Activated naive CD4-positive, alpha-beta T cell (primary cell): ENCODE data around the gene ITGB7.

Source experiments
- DNase-seq, 4 experiments: peaks; one replicate each; lab custom pipeline; 2025; lab: John Stamatoyannopoulos, UW

The ITGB7 gene

GRCh38 chr12:53230108-53230845, 23.2 kb upstream of the ITGB7 start:
- DNase-seq, result no peak

- DNase-seq, result no peak
Measured at GRCh38 chr12:53229454-53229853, 22.4 kb upstream of the ITGB7 start.

- no peak for DNase-seq
Measured at GRCh38 chr12:53227836-53228235, 20.8 kb upstream of the ITGB7 start.

- DNase-seq, result no peak
Measured at GRCh38 chr12:53227341-53227740, 20.3 kb upstream of the ITGB7 start.

GRCh38 chr12:53226815-53227214, 19.8 kb upstream of the ITGB7 start:
- DNase-seq, result no peak

- no peak for DNase-seq
Measured at GRCh38 chr12:53225635-53226424, 18.8 kb upstream of the ITGB7 start.

- no peak for DNase-seq
Measured at GRCh38 chr12:53224897-53225634, 18.0 kb upstream of the ITGB7 start.

- no peak for DNase-seq
Measured at GRCh38 chr12:53224061-53224896, 17.2 kb upstream of the ITGB7 start.

- peak in 1 of 4 experiments; percentile 37 for DNase-seq
Measured at GRCh38 chr12:53223389-53224060, 16.5 kb upstream of the ITGB7 start.

GRCh38 chr12:53222806-53223261, 15.8 kb upstream of the ITGB7 start:
- DNase-seq, result no peak

- no peak for DNase-seq
Measured at GRCh38 chr12:53222170-53222721, 15.2 kb upstream of the ITGB7 start.

- DNase-seq, result peak in 1 of 4 experiments; percentile 48
Measured at GRCh38 chr12:53221203-53222080, 14.4 kb upstream of the ITGB7 start.

GRCh38 chr12:53220694-53221202, 13.7 kb upstream of the ITGB7 start:
- DNase-seq, result peak in 3 of 4 experiments; percentile 46 to 72 (median 47)

- DNase-seq, result peak in 3 of 4 experiments; percentile 68 to 81 (median 73)
Measured at GRCh38 chr12:53219956-53220693, 13.1 kb upstream of the ITGB7 start.

- DNase-seq, result peak in 1 of 4 experiments; percentile 29
Measured at GRCh38 chr12:53219292-53219955, 12.4 kb upstream of the ITGB7 start.

GRCh38 chr12:53218551-53219291, 11.7 kb upstream of the ITGB7 start:
- DNase-seq, result no peak

- no peak for DNase-seq
Measured at GRCh38 chr12:53217931-53218307, 10.9 kb upstream of the ITGB7 start.
